ENCODE measurements around the gene SRPK2. TPM values are rescaled to one million over a fixed set of nuclear protein-coding genes. Genes with fewer than 3 reads are reported as not detected.
"Not testable (repeated sequence)": the region's sequence is repeated elsewhere in the genome, so short reads cannot be mapped to it uniquely, and the experiment has no call there.

Gene SRPK2
- total and polyA plus RNA-seq, 2 donors (not counting 1 experiment from before 2014, with no cell fraction given), result 15.2 to 108 TPM

GRCh38 chr7:105364684-105365083 is 24.0 kb downstream of the SRPK2 start:
- H3K79me2 ChIP-seq (ENCODE audit: control insufficient read depth, insufficient read depth, low read length), result peaks cover 73% of the 10 kb centered on the region
- no peak overlapping the region for H2AFZ ChIP-seq (ENCODE audit: insufficient read depth, low read depth, low read length, poor library complexity, severe bottlenecking)
- no peaks in the 10 kb centered on the region for H4K20me1 ChIP-seq (ENCODE audit: control insufficient read depth, insufficient read depth, low read length, poor library complexity, severe bottlenecking)
- Mint-ChIP-seq H3K27me3 (no peaks in the 10 kb centered on the region), H3K4me3 (no peak overlapping the region), H3K27ac (no peak overlapping the region), H3K4me1 (peaks cover 63% of the 10 kb centered on the region), H3K9me3 (ENCODE audit: insufficient read depth) (no peaks in the 10 kb centered on the region)
- no peak for ATAC-seq (ENCODE audit: low read depth)
- peaks cover 4 to 12% of the 10 kb centered on the region in 2 donors for H3K4me1 ChIP-seq (ENCODE audit: control insufficient read depth in 2 of 2, insufficient read depth in 2 of 2, low read length in 2 of 2)
- intact Hi-C loops (cut with micrococcal nuclease), result no loop called here
- no peaks in the 10 kb centered on the region for H3K27me3 ChIP-seq (replicated peaks in 1 of 4; ENCODE audit: control extremely low read depth in 1 of 4, control insufficient read depth in 3 of 4, insufficient read depth in 4 of 4, low read length in 3 of 4)
- no peak for DNase-seq
- CTCF ChIA-PET, result no interaction called here
- no peaks in the 10 kb centered on the region for H3K36me3 ChIP-seq (replicated peaks in 1 of 2; ENCODE audit: control extremely low read depth in 1 of 2, control insufficient read depth in 1 of 2, extremely low read depth in 1 of 2, insufficient read depth in 2 of 2, low read length in 1 of 2)
- H3K9me3 ChIP-seq (ENCODE audit: control extremely low read depth in 1 of 3, control insufficient read depth in 2 of 3, insufficient read depth in 1 of 3, low read length in 2 of 3), result peaks cover 0 to 8% (median 0%) of the 10 kb centered on the region in 3 donors
- no peak overlapping the region for H3K4me2 ChIP-seq (replicated peaks; ENCODE audit: low read depth, low read length, poor library complexity, severe bottlenecking)
- H3K9ac ChIP-seq (ENCODE audit: low read length), result no peak overlapping the region
- H3K27ac ChIP-seq (ENCODE audit: low read length in 2 of 2), result no peak overlapping the region
- POLR2A ChIA-PET, result no interaction called here
- WGBS (ENCODE audit: insufficient coverage), result no CpG with 5 or more reads among the region's 3 CpGs
- H3K4me3 ChIP-seq (ENCODE audit: control extremely low read depth in 1 of 5, extremely low read depth in 1 of 5, insufficient read depth in 1 of 5, low read depth in 2 of 5, low read length in 4 of 5), result no peak overlapping the region
- TF ChIP-seq EZH2 (IDR thresholded peaks at IDR 0.05; ENCODE audit: borderline replicate concordance, insufficient read depth, low read depth, low read length, poor library complexity, severe bottlenecking) (no peak), CTCF (IDR thresholded peaks at IDR 0.05) (no peak)

- H3K36me3 ChIP-seq (replicated peaks in 1 of 2; ENCODE audit: control extremely low read depth in 1 of 2, control insufficient read depth in 1 of 2, extremely low read depth in 1 of 2, insufficient read depth in 2 of 2, low read length in 1 of 2); POLR2A ChIA-PET; H3K4me2 ChIP-seq (replicated peaks; ENCODE audit: low read depth, low read length, poor library complexity, severe bottlenecking); CTCF ChIA-PET; H3K4me3 ChIP-seq (ENCODE audit: control extremely low read depth in 1 of 5, extremely low read depth in 1 of 5, insufficient read depth in 1 of 5, low read depth in 2 of 5, low read length in 4 of 5); H3K4me3 Mint-ChIP-seq; H3K9me3 ChIP-seq (ENCODE audit: control extremely low read depth in 1 of 3, control insufficient read depth in 2 of 3, insufficient read depth in 1 of 3, low read length in 2 of 3); ATAC-seq (ENCODE audit: low read depth); H3K9me3 Mint-ChIP-seq (ENCODE audit: insufficient read depth); DNase-seq; H3K27ac ChIP-seq (ENCODE audit: low read length in 2 of 2); H3K9ac ChIP-seq (ENCODE audit: low read length); H3K27me3 Mint-ChIP-seq; H4K20me1 ChIP-seq (ENCODE audit: control insufficient read depth, insufficient read depth, low read length, poor library complexity, severe bottlenecking); intact Hi-C loops (cut with micrococcal nuclease); H3K27me3 ChIP-seq (replicated peaks in 1 of 4; ENCODE audit: control extremely low read depth in 1 of 4, control insufficient read depth in 3 of 4, insufficient read depth in 4 of 4, low read length in 3 of 4); H2AFZ ChIP-seq (ENCODE audit: insufficient read depth, low read depth, low read length, poor library complexity, severe bottlenecking); H3K27ac Mint-ChIP-seq: not testable (repeated sequence)
- Histone ChIP-seq H3K79me2 (ENCODE audit: control insufficient read depth, insufficient read depth, low read length) (peaks cover 75% of the 10 kb centered on the region), H3K4me1 (ENCODE audit: control insufficient read depth in 2 of 2, insufficient read depth in 2 of 2, low read length in 2 of 2) (peaks cover 4 to 13% of the 10 kb centered on the region in 2 donors)
- no CpG with 5 or more reads among the region's 6 CpGs for WGBS (ENCODE audit: insufficient coverage)
- H3K4me1 Mint-ChIP-seq, result peaks cover 64% of the 10 kb centered on the region
Measured at GRCh38 chr7:105363657-105364056, 25.1 kb downstream of the SRPK2 start.

DNA sequence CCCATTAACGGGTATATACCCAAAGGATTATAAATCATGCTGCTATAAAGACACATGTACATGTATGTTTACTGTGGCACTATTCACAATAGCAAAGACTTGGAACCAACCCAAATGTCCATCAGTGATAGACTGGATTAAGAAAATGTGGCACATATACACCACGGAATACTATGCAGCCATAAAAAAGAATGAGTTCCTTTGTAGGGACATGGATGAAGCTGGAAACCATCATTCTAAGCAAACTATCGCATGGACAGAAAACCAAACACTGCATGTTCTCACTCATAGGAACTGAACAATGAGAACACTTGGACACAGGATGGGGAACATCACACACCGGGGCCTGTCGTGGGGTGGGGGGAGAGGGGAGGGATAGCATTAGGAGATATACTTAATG is 26.0 kb downstream of the SRPK2 start:
- H3K4me1 Mint-ChIP-seq, result peaks cover 63% of the 10 kb centered on the region
- DNase-seq; H3K4me3 ChIP-seq (ENCODE audit: control extremely low read depth in 1 of 5, extremely low read depth in 1 of 5, insufficient read depth in 1 of 5, low read depth in 2 of 5, low read length in 4 of 5); H3K4me3 Mint-ChIP-seq; H3K9me3 ChIP-seq (ENCODE audit: control extremely low read depth in 1 of 3, control insufficient read depth in 2 of 3, insufficient read depth in 1 of 3, low read length in 2 of 3); H3K27me3 Mint-ChIP-seq; POLR2A ChIA-PET; H3K27me3 ChIP-seq (replicated peaks in 1 of 4; ENCODE audit: control extremely low read depth in 1 of 4, control insufficient read depth in 3 of 4, insufficient read depth in 4 of 4, low read length in 3 of 4); H3K36me3 ChIP-seq (replicated peaks in 1 of 2; ENCODE audit: control extremely low read depth in 1 of 2, control insufficient read depth in 1 of 2, extremely low read depth in 1 of 2, insufficient read depth in 2 of 2, low read length in 1 of 2); H3K9ac ChIP-seq (ENCODE audit: low read length); H3K9me3 Mint-ChIP-seq (ENCODE audit: insufficient read depth); intact Hi-C loops (cut with micrococcal nuclease); H4K20me1 ChIP-seq (ENCODE audit: control insufficient read depth, insufficient read depth, low read length, poor library complexity, severe bottlenecking); H3K27ac Mint-ChIP-seq; H3K27ac ChIP-seq (ENCODE audit: low read length in 2 of 2); H3K4me2 ChIP-seq (replicated peaks; ENCODE audit: low read depth, low read length, poor library complexity, severe bottlenecking); H2AFZ ChIP-seq (ENCODE audit: insufficient read depth, low read depth, low read length, poor library complexity, severe bottlenecking); ATAC-seq (ENCODE audit: low read depth); CTCF ChIA-PET: not testable (repeated sequence)
- peaks cover 4 to 15% of the 10 kb centered on the region in 2 donors for H3K4me1 ChIP-seq (ENCODE audit: control insufficient read depth in 2 of 2, insufficient read depth in 2 of 2, low read length in 2 of 2)
- peaks cover 75% of the 10 kb centered on the region for H3K79me2 ChIP-seq (ENCODE audit: control insufficient read depth, insufficient read depth, low read length)
- WGBS (ENCODE audit: insufficient coverage), result no CpG with 5 or more reads among the region's 5 CpGs
